ENCODE data around the gene NTM.

- TF ChIP-seq, protein P1, sequence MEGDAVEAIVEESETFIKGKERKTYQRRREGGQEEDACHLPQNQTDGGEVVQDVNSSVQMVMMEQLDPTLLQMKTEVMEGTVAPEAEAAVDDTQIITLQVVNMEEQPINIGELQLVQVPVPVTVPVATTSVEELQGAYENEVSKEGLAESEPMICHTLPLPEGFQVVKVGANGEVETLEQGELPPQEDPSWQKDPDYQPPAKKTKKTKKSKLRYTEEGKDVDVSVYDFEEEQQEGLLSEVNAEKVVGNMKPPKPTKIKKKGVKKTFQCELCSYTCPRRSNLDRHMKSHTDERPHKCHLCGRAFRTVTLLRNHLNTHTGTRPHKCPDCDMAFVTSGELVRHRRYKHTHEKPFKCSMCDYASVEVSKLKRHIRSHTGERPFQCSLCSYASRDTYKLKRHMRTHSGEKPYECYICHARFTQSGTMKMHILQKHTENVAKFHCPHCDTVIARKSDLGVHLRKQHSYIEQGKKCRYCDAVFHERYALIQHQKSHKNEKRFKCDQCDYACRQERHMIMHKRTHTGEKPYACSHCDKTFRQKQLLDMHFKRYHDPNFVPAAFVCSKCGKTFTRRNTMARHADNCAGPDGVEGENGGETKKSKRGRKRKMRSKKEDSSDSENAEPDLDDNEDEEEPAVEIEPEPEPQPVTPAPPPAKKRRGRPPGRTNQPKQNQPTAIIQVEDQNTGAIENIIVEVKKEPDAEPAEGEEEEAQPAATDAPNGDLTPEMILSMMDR (IDR thresholded peaks at IDR 0.05) = no peak
- TF ChIP-seq ZFX (IDR thresholded peaks at IDR 0.05; ENCODE audit: borderline replicate concordance) = no peak
These were observed 236.5 kb downstream of the NTM start for GRCh38 chr11:131606811-131607335.
